GM23338 (cell line): Measurements from ENCODE around the gene FXYD6. TPM values are rescaled to one million over a fixed set of nuclear protein-coding genes. Genes with fewer than 3 reads are reported as not detected.

Experiments
- ATAC-seq: fragments of 200-7000 bp; cut with Tn5 transposase; 3 replicates; pipeline ENCODE4 v1.9.1; 2020
- DNase-seq: peaks from one replicate; pipeline ENCODE4 v3.0.0-alpha.2; 2015; ENCODE audit warnings: low spot score
- H2AFZ ChIP-seq: fragments of 200-600 bp; sonication (generic); 2 replicates; pipeline ENCODE4 v1.8.0; 2016; ENCODE audit warnings: antibody characterized with exemption, mild to moderate bottlenecking, moderate library complexity
- H3F3A ChIP-seq: fragments of 200-600 bp; sonication (generic); replicated peaks from 2 replicates; pipeline ENCODE4 v1.8.0; 2017; ENCODE audit warnings: antibody characterized with exemption, mixed run types, low read depth
- H3K27ac ChIP-seq: fragments of 200-600 bp; sonication (generic); 2 replicates; pipeline ENCODE4 v1.6.1; 2016; ENCODE audit warnings: low read depth
- H3K27me3 ChIP-seq: fragments of 200-600 bp; sonication (generic); 2 replicates; pipeline ENCODE4 v1.8.0; 2016; ENCODE audit warnings: mild to moderate bottlenecking, mixed run types, moderate library complexity; ENCODE audit not compliant: insufficient read depth
- H3K36me3 ChIP-seq: fragments of 200-600 bp; sonication (generic); 2 replicates; pipeline ENCODE4 v1.8.0; 2016; ENCODE audit warnings: mild to moderate bottlenecking; ENCODE audit not compliant: insufficient read depth
- H3K4me1 ChIP-seq: fragments of 200-600 bp; sonication (generic); 2 replicates; pipeline ENCODE4 v1.8.0; 2016; ENCODE audit warnings: mild to moderate bottlenecking, moderate library complexity; ENCODE audit not compliant: insufficient read depth
- H3K4me2 ChIP-seq: fragments of 200-600 bp; sonication (generic); 2 replicates; pipeline ENCODE4 v1.7.1; 2017; ENCODE audit warnings: mixed run types
- H3K4me3 ChIP-seq: fragments of 200-600 bp; sonication (generic); 2 replicates; pipeline ENCODE4 v1.6.1; 2016; ENCODE audit warnings: mixed run types
- H3K79me2 ChIP-seq: fragments of 200-600 bp; sonication (generic); replicated peaks from 2 replicates; pipeline ENCODE4 v1.8.0; 2017; ENCODE audit warnings: mild to moderate bottlenecking; ENCODE audit not compliant: insufficient read depth
- H3K9me2 ChIP-seq: fragments of 200-600 bp; sonication (generic); 2 replicates; pipeline ENCODE4 v1.8.0; 2017; ENCODE audit not compliant: insufficient read depth
- H4K20me1 ChIP-seq: fragments of 200-600 bp; sonication (generic); replicated peaks from 2 replicates; pipeline ENCODE4 v1.8.0; 2017; ENCODE audit warnings: mild to moderate bottlenecking; ENCODE audit not compliant: insufficient read depth
- H3K27ac Mint-ChIP-seq: 2 replicates; pipeline ENCODE4 v1.8.0; 2020; ENCODE audit warnings: inconsistent platforms, mild to moderate bottlenecking, moderate library complexity, mixed read lengths
- H3K27me3 Mint-ChIP-seq: 3 replicates; pipeline ENCODE4 v1.8.0; 2022; ENCODE audit warnings: low read depth, mild to moderate bottlenecking, moderate library complexity, mixed read lengths, inconsistent platforms; ENCODE audit not compliant: insufficient read depth, poor library complexity
- H3K36me3 Mint-ChIP-seq: 3 replicates; pipeline ENCODE4 v1.8.0; 2021; ENCODE audit warnings: low read depth, mild to moderate bottlenecking, inconsistent platforms, moderate library complexity, mixed read lengths
- H3K4me1 Mint-ChIP-seq: 3 replicates; pipeline ENCODE4 v1.8.0; 2020; ENCODE audit warnings: mild to moderate bottlenecking, inconsistent platforms, mixed read lengths
- H3K4me3 Mint-ChIP-seq: 3 replicates; pipeline ENCODE4 v1.8.0; 2021; ENCODE audit warnings: moderate library complexity, mild to moderate bottlenecking, inconsistent platforms, mixed read lengths
- H3K9me3 Mint-ChIP-seq: 3 replicates; pipeline ENCODE4 v1.8.0; 2020; ENCODE audit warnings: moderate library complexity, mild to moderate bottlenecking, inconsistent platforms, mixed read lengths
- CREB1 ChIP-seq: fragments of 250-450 bp; sonication (Bioruptor Pico); IDR thresholded peaks from 2 replicates; pipeline ENCODE4 v1.5.0; 2020; ENCODE audit warnings: low read depth, mild to moderate bottlenecking, moderate library complexity
- CTCF ChIP-seq, 2 experiments: fragments of 200-600 bp in 1 of 2; sonication (generic) in 1 of 2; conservative IDR thresholded peaks; 2 replicates each; pipeline versions ENCODE4 v1.5.1 to v1.6.1; 2016 to 2017; ENCODE audit warnings: antibody characterized with exemption in 2 of 2, low read depth in 2 of 2, mild to moderate bottlenecking in 2 of 2, moderate library complexity in 1 of 2
- EZH2 ChIP-seq: fragments of 200-600 bp; sonication (generic); IDR thresholded peaks from one replicate; pipeline ENCODE4 v1.8.0; 2017; ENCODE audit warnings: antibody characterized with exemption, mild to moderate bottlenecking, low read depth; ENCODE audit not compliant: unreplicated experiment
- EZH2phosphoT487 ChIP-seq: fragments of 200-600 bp; sonication (generic); IDR thresholded peaks from one replicate; pipeline ENCODE4 v1.8.1; 2018; ENCODE audit warnings: antibody characterized with exemption; ENCODE audit not compliant: unreplicated experiment
- JUNB ChIP-seq: IDR thresholded peaks from one replicate; pipeline ENCODE4 v1.6.1; 2016; ENCODE audit warnings: antibody characterized with exemption; ENCODE audit not compliant: unreplicated experiment
- NANOG ChIP-seq: IDR thresholded peaks from 2 replicates; pipeline ENCODE4 v1.6.1; 2016; ENCODE audit warnings: antibody characterized with exemption, borderline replicate concordance
- POLR2AphosphoS5 ChIP-seq: IDR thresholded peaks from 2 replicates; pipeline ENCODE4 v1.6.1; 2016; ENCODE audit warnings: antibody characterized with exemption, low read depth
- STAT1 ChIP-seq: IDR thresholded peaks from one replicate; pipeline ENCODE4 v1.6.1; 2016; ENCODE audit warnings: antibody characterized with exemption; ENCODE audit not compliant: unreplicated experiment
- ZNF114 ChIP-seq: fragments of 250-450 bp; sonication (Bioruptor Pico); IDR thresholded peaks from 2 replicates; pipeline ENCODE4 v1.5.0; 2020; ENCODE audit warnings: mild to moderate bottlenecking, moderate library complexity
- ZNF331 ChIP-seq: fragments of 250-450 bp; sonication (Bioruptor Pico); IDR thresholded peaks from 2 replicates; pipeline ENCODE4 v1.5.0; 2020; ENCODE audit warnings: low read depth, mild to moderate bottlenecking, moderate library complexity
- polyA plus RNA-seq: library from polyadenylated mRNA; unstranded; fragments of >200 nt; fragmentation: Nextera tagmentation; extraction: Ambion mirVana; gene quantifications from 2 replicates; pipeline ENCODE4 v1.2.1, GENCODE V29; 2016
- total RNA-seq: library from RNA; depleted of rRNA; stranded (reverse); fragments of >200 nt; shearing (Covaris generic); gene quantifications from 2 replicates; pipeline ENCODE4 v1.2.3, GENCODE V29; 2014
- TF ChIP-seq, protein P1 (sequence below): IDR thresholded peaks from 2 replicates; pipeline ENCODE4 v1.6.1; 2016; ENCODE audit warnings: antibody characterized with exemption
- TF ChIP-seq, protein P2 (sequence below): fragments of 250-450 bp; sonication (Bioruptor Pico); IDR thresholded peaks from 2 replicates; pipeline ENCODE4 v1.5.0; 2020; ENCODE audit warnings: mild to moderate bottlenecking, moderate library complexity
- TF ChIP-seq, protein P3 (sequence below): IDR thresholded peaks from one replicate; pipeline ENCODE4 v1.6.1; 2018; ENCODE audit warnings: antibody characterized with exemption; ENCODE audit not compliant: unreplicated experiment

FXYD6 gene
- total and polyA plus RNA-seq, 2 experiments from 2014 or later = 26.2 to 30.7 TPM

- no peak overlapping the region for H3K4me3 ChIP-seq
- no peak overlapping the region for H3K4me3 Mint-ChIP-seq
- no peaks in the 10 kb centered on the region for H3K9me3 Mint-ChIP-seq
- TF ChIP-seq POLR2AphosphoS5 = no peak
- TF ChIP-seq, protein P1, sequence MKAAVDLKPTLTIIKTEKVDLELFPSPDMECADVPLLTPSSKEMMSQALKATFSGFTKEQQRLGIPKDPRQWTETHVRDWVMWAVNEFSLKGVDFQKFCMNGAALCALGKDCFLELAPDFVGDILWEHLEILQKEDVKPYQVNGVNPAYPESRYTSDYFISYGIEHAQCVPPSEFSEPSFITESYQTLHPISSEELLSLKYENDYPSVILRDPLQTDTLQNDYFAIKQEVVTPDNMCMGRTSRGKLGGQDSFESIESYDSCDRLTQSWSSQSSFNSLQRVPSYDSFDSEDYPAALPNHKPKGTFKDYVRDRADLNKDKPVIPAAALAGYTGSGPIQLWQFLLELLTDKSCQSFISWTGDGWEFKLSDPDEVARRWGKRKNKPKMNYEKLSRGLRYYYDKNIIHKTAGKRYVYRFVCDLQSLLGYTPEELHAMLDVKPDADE = no peak
- no peak for TF ChIP-seq STAT1
- no peak for TF ChIP-seq EZH2phosphoT487
- no peak for TF ChIP-seq CREB1
- TF ChIP-seq ZNF331 (CRISPR knock-in tag) = no peak
- no peak for TF ChIP-seq EZH2
- no peak for TF ChIP-seq ZNF114
- TF ChIP-seq, protein P2, sequence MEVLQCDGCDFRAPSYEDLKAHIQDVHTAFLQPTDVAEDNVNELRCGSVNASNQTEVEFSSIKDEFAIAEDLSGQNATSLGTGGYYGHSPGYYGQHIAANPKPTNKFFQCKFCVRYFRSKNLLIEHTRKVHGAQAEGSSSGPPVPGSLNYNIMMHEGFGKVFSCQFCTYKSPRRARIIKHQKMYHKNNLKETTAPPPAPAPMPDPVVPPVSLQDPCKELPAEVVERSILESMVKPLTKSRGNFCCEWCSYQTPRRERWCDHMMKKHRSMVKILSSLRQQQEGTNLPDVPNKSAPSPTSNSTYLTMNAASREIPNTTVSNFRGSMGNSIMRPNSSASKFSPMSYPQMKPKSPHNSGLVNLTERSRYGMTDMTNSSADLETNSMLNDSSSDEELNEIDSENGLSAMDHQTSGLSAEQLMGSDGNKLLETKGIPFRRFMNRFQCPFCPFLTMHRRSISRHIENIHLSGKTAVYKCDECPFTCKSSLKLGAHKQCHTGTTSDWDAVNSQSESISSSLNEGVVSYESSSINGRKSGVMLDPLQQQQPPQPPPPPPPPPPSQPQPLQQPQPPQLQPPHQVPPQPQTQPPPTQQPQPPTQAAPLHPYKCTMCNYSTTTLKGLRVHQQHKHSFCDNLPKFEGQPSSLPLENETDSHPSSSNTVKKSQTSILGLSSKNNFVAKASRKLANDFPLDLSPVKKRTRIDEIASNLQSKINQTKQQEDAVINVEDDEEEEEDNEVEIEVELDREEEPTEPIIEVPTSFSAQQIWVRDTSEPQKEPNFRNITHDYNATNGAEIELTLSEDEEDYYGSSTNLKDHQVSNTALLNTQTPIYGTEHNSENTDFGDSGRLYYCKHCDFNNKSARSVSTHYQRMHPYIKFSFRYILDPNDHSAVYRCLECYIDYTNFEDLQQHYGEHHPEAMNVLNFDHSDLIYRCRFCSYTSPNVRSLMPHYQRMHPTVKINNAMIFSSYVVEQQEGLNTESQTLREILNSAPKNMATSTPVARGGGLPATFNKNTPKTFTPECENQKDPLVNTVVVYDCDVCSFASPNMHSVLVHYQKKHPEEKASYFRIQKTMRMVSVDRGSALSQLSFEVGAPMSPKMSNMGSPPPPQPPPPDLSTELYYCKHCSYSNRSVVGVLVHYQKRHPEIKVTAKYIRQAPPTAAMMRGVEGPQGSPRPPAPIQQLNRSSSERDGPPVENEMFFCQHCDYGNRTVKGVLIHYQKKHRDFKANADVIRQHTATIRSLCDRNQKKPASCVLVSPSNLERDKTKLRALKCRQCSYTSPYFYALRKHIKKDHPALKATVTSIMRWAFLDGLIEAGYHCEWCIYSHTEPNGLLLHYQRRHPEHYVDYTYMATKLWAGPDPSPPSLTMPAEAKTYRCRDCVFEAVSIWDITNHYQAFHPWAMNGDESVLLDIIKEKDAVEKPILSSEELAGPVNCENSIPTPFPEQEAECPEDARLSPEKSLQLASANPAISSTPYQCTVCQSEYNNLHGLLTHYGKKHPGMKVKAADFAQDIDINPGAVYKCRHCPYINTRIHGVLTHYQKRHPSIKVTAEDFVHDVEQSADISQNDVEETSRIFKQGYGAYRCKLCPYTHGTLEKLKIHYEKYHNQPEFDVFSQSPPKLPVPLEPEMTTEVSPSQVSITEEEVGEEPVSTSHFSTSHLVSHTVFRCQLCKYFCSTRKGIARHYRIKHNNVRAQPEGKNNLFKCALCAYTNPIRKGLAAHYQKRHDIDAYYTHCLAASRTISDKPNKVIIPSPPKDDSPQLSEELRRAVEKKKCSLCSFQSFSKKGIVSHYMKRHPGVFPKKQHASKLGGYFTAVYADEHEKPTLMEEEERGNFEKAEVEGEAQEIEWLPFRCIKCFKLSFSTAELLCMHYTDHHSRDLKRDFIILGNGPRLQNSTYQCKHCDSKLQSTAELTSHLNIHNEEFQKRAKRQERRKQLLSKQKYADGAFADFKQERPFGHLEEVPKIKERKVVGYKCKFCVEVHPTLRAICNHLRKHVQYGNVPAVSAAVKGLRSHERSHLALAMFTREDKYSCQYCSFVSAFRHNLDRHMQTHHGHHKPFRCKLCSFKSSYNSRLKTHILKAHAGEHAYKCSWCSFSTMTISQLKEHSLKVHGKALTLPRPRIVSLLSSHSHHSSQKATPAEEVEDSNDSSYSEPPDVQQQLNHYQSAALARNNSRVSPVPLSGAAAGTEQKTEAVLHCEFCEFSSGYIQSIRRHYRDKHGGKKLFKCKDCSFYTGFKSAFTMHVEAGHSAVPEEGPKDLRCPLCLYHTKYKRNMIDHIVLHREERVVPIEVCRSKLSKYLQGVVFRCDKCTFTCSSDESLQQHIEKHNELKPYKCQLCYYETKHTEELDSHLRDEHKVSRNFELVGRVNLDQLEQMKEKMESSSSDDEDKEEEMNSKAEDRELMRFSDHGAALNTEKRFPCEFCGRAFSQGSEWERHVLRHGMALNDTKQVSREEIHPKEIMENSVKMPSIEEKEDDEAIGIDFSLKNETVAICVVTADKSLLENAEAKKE (CRISPR knock-in tag) = no peak
- TF ChIP-seq JUNB = no peak
- no peak for TF ChIP-seq NANOG
- TF ChIP-seq, protein P3, sequence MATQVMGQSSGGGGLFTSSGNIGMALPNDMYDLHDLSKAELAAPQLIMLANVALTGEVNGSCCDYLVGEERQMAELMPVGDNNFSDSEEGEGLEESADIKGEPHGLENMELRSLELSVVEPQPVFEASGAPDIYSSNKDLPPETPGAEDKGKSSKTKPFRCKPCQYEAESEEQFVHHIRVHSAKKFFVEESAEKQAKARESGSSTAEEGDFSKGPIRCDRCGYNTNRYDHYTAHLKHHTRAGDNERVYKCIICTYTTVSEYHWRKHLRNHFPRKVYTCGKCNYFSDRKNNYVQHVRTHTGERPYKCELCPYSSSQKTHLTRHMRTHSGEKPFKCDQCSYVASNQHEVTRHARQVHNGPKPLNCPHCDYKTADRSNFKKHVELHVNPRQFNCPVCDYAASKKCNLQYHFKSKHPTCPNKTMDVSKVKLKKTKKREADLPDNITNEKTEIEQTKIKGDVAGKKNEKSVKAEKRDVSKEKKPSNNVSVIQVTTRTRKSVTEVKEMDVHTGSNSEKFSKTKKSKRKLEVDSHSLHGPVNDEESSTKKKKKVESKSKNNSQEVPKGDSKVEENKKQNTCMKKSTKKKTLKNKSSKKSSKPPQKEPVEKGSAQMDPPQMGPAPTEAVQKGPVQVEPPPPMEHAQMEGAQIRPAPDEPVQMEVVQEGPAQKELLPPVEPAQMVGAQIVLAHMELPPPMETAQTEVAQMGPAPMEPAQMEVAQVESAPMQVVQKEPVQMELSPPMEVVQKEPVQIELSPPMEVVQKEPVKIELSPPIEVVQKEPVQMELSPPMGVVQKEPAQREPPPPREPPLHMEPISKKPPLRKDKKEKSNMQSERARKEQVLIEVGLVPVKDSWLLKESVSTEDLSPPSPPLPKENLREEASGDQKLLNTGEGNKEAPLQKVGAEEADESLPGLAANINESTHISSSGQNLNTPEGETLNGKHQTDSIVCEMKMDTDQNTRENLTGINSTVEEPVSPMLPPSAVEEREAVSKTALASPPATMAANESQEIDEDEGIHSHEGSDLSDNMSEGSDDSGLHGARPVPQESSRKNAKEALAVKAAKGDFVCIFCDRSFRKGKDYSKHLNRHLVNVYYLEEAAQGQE = no peak
- no peak for TF ChIP-seq CTCF (conservative IDR thresholded peaks at IDR 0.05; ENCODE audit: low read depth in 2 of 2)
- no peaks in the 10 kb centered on the region for H3K36me3 ChIP-seq
- H2AFZ ChIP-seq = no peak overlapping the region
- H3K27me3 Mint-ChIP-seq = peaks cover 2% of the 10 kb centered on the region
- no peaks in the 10 kb centered on the region for H3K27me3 ChIP-seq
- H3K27ac ChIP-seq = no peak overlapping the region
- H3K79me2 ChIP-seq = no peaks in the 10 kb centered on the region
- H3F3A ChIP-seq = no peaks in the 10 kb centered on the region
- H3K9me2 ChIP-seq = no peaks in the 10 kb centered on the region
- no peak overlapping the region for H3K27ac Mint-ChIP-seq
- no peak overlapping the region for H3K4me2 ChIP-seq
- no peaks in the 10 kb centered on the region for H3K36me3 Mint-ChIP-seq
- DNase-seq = no peak
- no peaks in the 10 kb centered on the region for H3K4me1 ChIP-seq
- peaks cover 18% of the 10 kb centered on the region for H3K4me1 Mint-ChIP-seq
- H4K20me1 ChIP-seq = no peaks in the 10 kb centered on the region
- ATAC-seq = no peak
Measured at GRCh38 chr11:117836077-117836960, 40.1 kb downstream of the FXYD6 start.
